Calu3 (cell line): ENCODE measurements around the gene MED1. TPM values are rescaled to one million over a fixed set of nuclear protein-coding genes. Genes with fewer than 3 reads are reported as not detected.

Experiments
- BruUV-seq: library from RNA; stranded (reverse); fragments of 400-500 nt; replicated peaks from 2 replicates; lab custom pipeline; 2021; lab: Mats Ljungman, UMichigan
- CTCF ChIA-PET: fragments of 300-600 bp; sonication (Branson Sonifier 250); formaldehyde crosslinking; loops from one replicate; lab custom pipeline; 2022; ENCODE audit warnings: antibody characterized with exemption; lab: Charles Lee
- DNase-seq: peaks from one replicate; pipeline ENCODE4 v3.0.0; 2022
- H3K27ac Mint-ChIP-seq: one replicate; pipeline ENCODE4 v1.8.0; 2022; ENCODE audit warnings: mixed read lengths; ENCODE audit not compliant: unreplicated experiment
- H3K27me3 Mint-ChIP-seq: one replicate; pipeline ENCODE4 v1.8.0; 2022; ENCODE audit warnings: mixed read lengths; ENCODE audit not compliant: unreplicated experiment
- H3K36me3 Mint-ChIP-seq: one replicate; pipeline ENCODE4 v1.8.0; 2022; ENCODE audit warnings: mild to moderate bottlenecking, moderate library complexity, mixed read lengths; ENCODE audit not compliant: insufficient read depth, unreplicated experiment
- H3K4me1 Mint-ChIP-seq: one replicate; pipeline ENCODE4 v1.8.0; 2022; ENCODE audit warnings: mild to moderate bottlenecking, low read depth, mixed read lengths; ENCODE audit not compliant: unreplicated experiment
- H3K4me3 Mint-ChIP-seq: one replicate; pipeline ENCODE4 v1.8.0; 2022; ENCODE audit warnings: mild to moderate bottlenecking, low read depth, moderate library complexity, mixed read lengths; ENCODE audit not compliant: unreplicated experiment
- H3K9me3 Mint-ChIP-seq: one replicate; pipeline ENCODE4 v1.8.0; 2022; ENCODE audit warnings: low read depth, mixed read lengths; ENCODE audit not compliant: unreplicated experiment
- intact Hi-C: fragments of 100-400 bp; cut with micrococcal nuclease; formaldehyde crosslinking; loops from one replicate; pipeline ENCODE4 v1.10.0; 2022; ENCODE audit not compliant: unreplicated experiment
- total RNA-seq: library from RNA; stranded (reverse); gene quantifications from 2 replicates; pipeline ENCODE4 v1.2.3, GENCODE V29; 2022
- TF ChIP-seq, protein P1 (sequence below): fragments of 200-600 bp; IDR thresholded peaks from one replicate; pipeline ENCODE4 v1.8.0; 2022; ENCODE audit warnings: antibody characterized with exemption; ENCODE audit not compliant: unreplicated experiment

MED1 gene
- total RNA-seq, 1 experiment from 2014 or later = 227 TPM

DNA sequence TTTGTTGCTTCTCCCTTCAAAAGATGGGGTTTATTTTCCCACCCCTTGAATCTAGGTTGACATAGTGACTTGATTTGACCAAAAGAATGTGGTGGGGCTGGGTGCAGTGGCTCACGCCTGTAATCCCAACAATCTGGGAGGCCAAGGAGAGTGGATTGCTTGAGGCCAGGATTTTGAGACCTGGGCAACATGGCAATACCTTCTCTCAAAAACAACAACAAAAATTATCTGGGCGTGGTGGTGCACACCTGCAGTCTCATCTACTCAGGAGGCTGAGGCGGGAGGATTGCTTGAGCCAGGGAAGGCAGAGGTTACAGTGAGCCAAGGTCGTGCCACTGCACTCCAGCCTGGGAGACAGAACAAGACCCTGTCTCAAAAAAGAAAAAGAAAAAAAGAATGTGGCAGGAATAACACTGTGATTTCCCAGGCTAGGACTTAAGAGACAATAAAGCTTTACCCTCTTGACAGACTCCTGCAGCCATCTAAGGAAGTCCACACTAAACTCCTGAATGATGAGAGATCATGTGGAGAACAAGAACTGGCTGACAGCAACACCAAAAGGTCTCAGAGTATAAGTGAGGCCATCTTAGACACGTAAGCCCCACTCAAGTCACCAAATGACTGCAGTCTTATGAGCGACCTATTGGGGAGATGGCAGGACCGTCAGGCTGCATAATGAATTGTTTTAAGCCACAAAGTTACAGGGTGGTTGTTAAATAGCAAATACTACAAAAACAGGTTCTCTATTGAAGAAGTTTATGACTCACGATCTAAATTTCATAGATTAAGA is 86.6 kb downstream of the MED1 start:
- Mint-ChIP-seq H3K27me3 (no peaks in the 10 kb centered on the region), H3K9me3 (no peaks in the 10 kb centered on the region), H3K36me3 (no peaks in the 10 kb centered on the region), H3K27ac (no peak overlapping the region), H3K4me1 (no peaks in the 10 kb centered on the region), H3K4me3 (no peak overlapping the region)
- CTCF ChIA-PET = interaction anchor here (0.7 to 1.6 kb wide), 5 partner anchors 8 to 443 kb away, joined by 4 to 13 read pairs (median 5); no protein-coding TSS in a partner anchor
- TF ChIP-seq, protein P1, sequence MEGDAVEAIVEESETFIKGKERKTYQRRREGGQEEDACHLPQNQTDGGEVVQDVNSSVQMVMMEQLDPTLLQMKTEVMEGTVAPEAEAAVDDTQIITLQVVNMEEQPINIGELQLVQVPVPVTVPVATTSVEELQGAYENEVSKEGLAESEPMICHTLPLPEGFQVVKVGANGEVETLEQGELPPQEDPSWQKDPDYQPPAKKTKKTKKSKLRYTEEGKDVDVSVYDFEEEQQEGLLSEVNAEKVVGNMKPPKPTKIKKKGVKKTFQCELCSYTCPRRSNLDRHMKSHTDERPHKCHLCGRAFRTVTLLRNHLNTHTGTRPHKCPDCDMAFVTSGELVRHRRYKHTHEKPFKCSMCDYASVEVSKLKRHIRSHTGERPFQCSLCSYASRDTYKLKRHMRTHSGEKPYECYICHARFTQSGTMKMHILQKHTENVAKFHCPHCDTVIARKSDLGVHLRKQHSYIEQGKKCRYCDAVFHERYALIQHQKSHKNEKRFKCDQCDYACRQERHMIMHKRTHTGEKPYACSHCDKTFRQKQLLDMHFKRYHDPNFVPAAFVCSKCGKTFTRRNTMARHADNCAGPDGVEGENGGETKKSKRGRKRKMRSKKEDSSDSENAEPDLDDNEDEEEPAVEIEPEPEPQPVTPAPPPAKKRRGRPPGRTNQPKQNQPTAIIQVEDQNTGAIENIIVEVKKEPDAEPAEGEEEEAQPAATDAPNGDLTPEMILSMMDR = no peak
- no peak for DNase-seq
- intact Hi-C loops = no loop called here
- no TSS peak for BruUV-seq

DNA sequence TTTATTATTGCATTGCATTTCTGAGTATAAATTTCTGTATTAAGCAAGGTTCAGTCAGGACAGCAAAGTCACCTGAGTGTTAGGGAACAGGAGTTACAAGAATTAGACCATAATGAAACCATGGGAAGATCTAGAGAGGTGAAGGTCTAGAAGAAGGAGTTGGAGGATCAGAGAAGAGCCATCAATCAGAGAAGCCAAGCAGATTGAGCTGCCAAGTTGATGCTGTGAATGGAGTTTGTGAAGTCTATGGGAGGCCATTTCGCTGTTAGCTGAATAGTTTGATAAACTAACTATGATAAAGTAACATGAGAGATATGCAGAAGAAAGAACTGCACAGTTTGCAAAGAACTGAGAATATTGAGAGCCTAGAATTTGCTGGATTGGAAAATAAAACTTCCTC is 90.0 kb downstream of the MED1 start:
- intact Hi-C loops = no loop called here
- no TSS peak for BruUV-seq
- Mint-ChIP-seq H3K36me3 (peaks cover 5% of the 10 kb centered on the region), H3K4me3 (no peak overlapping the region), H3K4me1 (peaks cover 18% of the 10 kb centered on the region), H3K9me3 (no peaks in the 10 kb centered on the region), H3K27ac (no peak overlapping the region), H3K27me3 (no peaks in the 10 kb centered on the region)
- TF ChIP-seq, protein P1 = no peak
- DNase-seq = no peak
- CTCF ChIA-PET = interaction anchor here (1.0 kb wide), 1 partner anchor 20 kb away, joined by 5 read pairs; no protein-coding TSS in a partner anchor

DNA sequence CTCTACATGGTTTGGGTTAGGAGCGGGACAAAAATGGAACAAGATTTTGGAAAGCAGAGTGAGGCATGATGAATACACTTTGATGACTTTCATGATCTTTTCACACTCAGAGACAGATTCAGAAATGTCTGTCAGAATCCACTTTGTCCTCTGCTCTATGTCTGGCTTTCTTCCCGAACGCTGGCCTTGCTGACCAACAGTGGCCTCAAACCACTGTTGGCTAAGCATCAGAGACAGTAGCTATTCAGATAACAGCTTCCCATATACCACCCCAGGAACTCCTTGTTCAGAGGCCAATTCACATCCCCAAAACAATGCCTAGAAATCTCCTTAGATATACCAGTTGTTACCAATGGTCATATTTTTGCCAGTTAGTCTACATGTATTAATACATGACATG is 90.5 kb downstream of the MED1 start:
- Mint-ChIP-seq H3K36me3 (peaks cover 5% of the 10 kb centered on the region), H3K27me3 (no peaks in the 10 kb centered on the region), H3K4me3 (no peak overlapping the region), H3K27ac (no peak overlapping the region), H3K9me3 (no peaks in the 10 kb centered on the region), H3K4me1 (peaks cover 18% of the 10 kb centered on the region)
- BruUV-seq = no TSS peak
- intact Hi-C loops = no loop called here
- CTCF ChIA-PET = no interaction called here
- TF ChIP-seq, protein P1 = no peak
- DNase-seq = no peak

DNA sequence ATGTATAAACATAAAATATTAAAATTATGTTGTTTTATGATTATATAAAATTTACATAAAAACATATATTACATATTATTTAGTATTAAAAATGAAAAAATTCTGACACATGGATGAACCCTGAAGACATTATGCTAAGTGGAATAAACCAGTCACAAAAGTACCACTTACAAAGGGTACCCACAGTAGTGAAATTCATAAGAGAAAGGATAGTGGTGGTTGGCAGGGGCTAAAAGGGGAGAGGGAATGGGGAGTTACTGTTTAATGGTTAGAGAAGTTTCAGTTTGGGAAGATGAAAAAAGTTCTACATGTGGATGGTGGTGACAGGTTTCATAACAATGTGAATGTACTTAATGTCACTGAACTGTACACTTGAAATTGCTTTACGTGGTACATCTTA is 91.1 kb downstream of the MED1 start:
- no peak overlapping the region for H3K27ac Mint-ChIP-seq
- H3K4me3 Mint-ChIP-seq = no peak overlapping the region
- intact Hi-C loops = no loop called here
- CTCF ChIA-PET = no interaction called here
- no TSS peak for BruUV-seq
- peaks cover 5% of the 10 kb centered on the region for H3K36me3 Mint-ChIP-seq
- H3K27me3 Mint-ChIP-seq = no peaks in the 10 kb centered on the region
- no peaks in the 10 kb centered on the region for H3K9me3 Mint-ChIP-seq
- TF ChIP-seq, protein P1 = no peak
- no peak for DNase-seq
- peaks cover 18% of the 10 kb centered on the region for H3K4me1 Mint-ChIP-seq
